ENCODE results near the gene MYOM1.

DNA sequence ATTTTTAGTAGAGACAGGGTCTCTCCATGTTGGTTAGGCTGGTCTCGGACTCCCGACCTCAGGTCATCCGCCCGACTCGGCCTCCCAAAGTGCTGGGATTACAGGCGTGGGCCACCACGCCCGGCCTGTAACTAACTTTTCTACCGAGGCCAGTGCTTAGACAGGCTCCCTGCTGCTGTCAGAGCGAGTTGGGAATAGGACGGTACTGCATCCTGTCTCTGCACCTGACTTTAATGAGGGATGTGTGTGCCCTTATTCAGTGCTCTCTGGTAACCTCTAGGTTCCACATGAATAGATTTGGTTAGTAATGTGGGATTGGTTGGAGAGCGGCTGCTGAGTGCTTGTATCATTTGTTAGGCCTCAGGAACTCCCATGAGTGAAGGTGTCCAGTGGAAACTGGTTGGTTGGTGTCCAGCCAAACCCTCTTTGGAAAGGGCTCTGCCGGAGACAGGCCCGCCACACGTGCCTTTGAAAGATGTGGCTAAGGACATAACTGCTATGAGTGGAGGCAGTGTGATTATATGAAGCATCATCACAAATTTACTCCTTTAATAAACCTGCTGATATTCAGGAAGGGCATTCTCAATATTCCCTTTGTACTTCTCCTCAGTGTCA lies 36.6 kb downstream of the MYOM1 start:
- TF ChIP-seq, protein P1, sequence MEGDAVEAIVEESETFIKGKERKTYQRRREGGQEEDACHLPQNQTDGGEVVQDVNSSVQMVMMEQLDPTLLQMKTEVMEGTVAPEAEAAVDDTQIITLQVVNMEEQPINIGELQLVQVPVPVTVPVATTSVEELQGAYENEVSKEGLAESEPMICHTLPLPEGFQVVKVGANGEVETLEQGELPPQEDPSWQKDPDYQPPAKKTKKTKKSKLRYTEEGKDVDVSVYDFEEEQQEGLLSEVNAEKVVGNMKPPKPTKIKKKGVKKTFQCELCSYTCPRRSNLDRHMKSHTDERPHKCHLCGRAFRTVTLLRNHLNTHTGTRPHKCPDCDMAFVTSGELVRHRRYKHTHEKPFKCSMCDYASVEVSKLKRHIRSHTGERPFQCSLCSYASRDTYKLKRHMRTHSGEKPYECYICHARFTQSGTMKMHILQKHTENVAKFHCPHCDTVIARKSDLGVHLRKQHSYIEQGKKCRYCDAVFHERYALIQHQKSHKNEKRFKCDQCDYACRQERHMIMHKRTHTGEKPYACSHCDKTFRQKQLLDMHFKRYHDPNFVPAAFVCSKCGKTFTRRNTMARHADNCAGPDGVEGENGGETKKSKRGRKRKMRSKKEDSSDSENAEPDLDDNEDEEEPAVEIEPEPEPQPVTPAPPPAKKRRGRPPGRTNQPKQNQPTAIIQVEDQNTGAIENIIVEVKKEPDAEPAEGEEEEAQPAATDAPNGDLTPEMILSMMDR (IDR thresholded peaks at IDR 0.05; ENCODE audit: low read depth, low read length, poor library complexity, severe bottlenecking): no peak
- TF ChIP-seq EZH2phosphoT487 (IDR thresholded peaks at IDR 0.05; ENCODE audit: borderline replicate concordance, low read length): no peak

Measured in DOHH2 (cell line).